Measurements from ENCODE around the gene KRT83.
"Not testable (repeated sequence)": the region's sequence is repeated elsewhere in the genome, so short reads cannot be mapped to it uniquely, and the experiment has no call there.

The KRT83 gene

GRCh38 chr12:52331833-52332232 lies 10.6 kb upstream of the KRT83 start:
- DNase-seq (ENCODE audit: low spot score): no peak

GRCh38 chr12:52331039-52331438 lies 9.8 kb upstream of the KRT83 start:
- no peak for DNase-seq (ENCODE audit: low spot score)

GRCh38 chr12:52327830-52328500 lies 6.8 kb upstream of the KRT83 start:
- DNase-seq (ENCODE audit: low spot score): no peak

GRCh38 chr12:52327052-52327829 lies 6.0 kb upstream of the KRT83 start:
- peak; percentile 97 for DNase-seq (ENCODE audit: low spot score)

- no peak for DNase-seq (ENCODE audit: low spot score)
Measured at GRCh38 chr12:52324153-52324444, 2.9 kb upstream of the KRT83 start.

GRCh38 chr12:52323416-52324152 lies 2.4 kb upstream of the KRT83 start:
- no peak for DNase-seq (ENCODE audit: low spot score)

GRCh38 chr12:52323001-52323400 lies 1.8 kb upstream of the KRT83 start:
- no peak for DNase-seq (ENCODE audit: low spot score)

GRCh38 chr12:52322069-52322468 lies 871 bp upstream of the KRT83 start:
- no peak for DNase-seq (ENCODE audit: low spot score)

- DNase-seq (ENCODE audit: low spot score): no peak
Measured at GRCh38 chr12:52321418-52321817, 220 bp upstream of the KRT83 start.

GRCh38 chr12:52319097-52319496 lies 2.1 kb downstream of the KRT83 start:
- DNase-seq (ENCODE audit: low spot score): no peak

- no peak for DNase-seq (ENCODE audit: low spot score)
Measured at GRCh38 chr12:52318241-52318990, 2.8 kb downstream of the KRT83 start.

- DNase-seq (ENCODE audit: low spot score): no peak
Measured at GRCh38 chr12:52317468-52318052, 3.6 kb downstream of the KRT83 start.

GRCh38 chr12:52316701-52317100 lies 4.5 kb downstream of the KRT83 start:
- no peak for DNase-seq (ENCODE audit: low spot score)

GRCh38 chr12:52316290-52316689 lies 4.9 kb downstream of the KRT83 start:
- DNase-seq (ENCODE audit: low spot score): no peak

- not testable (repeated sequence) for DNase-seq (ENCODE audit: low spot score)
Measured at GRCh38 chr12:52315721-52316120, 5.5 kb downstream of the KRT83 start.

GRCh38 chr12:52314511-52314910 lies 6.7 kb downstream of the KRT83 start:
- no peak for DNase-seq (ENCODE audit: low spot score)

- DNase-seq (ENCODE audit: low spot score): no peak
Measured at GRCh38 chr12:52313926-52314325, 7.3 kb downstream of the KRT83 start.

GRCh38 chr12:52313461-52313860 lies 7.7 kb downstream of the KRT83 start:
- DNase-seq (ENCODE audit: low spot score): no peak

- no peak for DNase-seq (ENCODE audit: low spot score)
Measured at GRCh38 chr12:52312086-52312485, 9.1 kb downstream of the KRT83 start.

- peak; percentile 27 for DNase-seq (ENCODE audit: low spot score)
Measured at GRCh38 chr12:52311285-52311648, 9.9 kb downstream of the KRT83 start.

- DNase-seq (ENCODE audit: low spot score): peak; percentile 41
Measured at GRCh38 chr12:52310622-52311284, 10.4 kb downstream of the KRT83 start.
